Small intestine (tissue), 7 donors: ENCODE results near the gene SMARCC2. TPM values are rescaled to one million over a fixed set of nuclear protein-coding genes. Genes with fewer than 3 reads are reported as not detected.
A peak's percentile ranks its signal among the peaks of the same experiment; 100 is the strongest.

ENCODE experiments used
- DNase-seq, 2 donors: peaks; one replicate each; pipeline versions ENCODE4 v3.0.0 to v3.0.0-alpha.2; 2013
- FAIRE-seq: peaks from 2 replicates; lab custom pipeline; 2012; peaks lifted over from hg19 to GRCh38; lab: Jason Lieb, UNC
- H3K27ac ChIP-seq, 3 donors: one replicate each; pipeline ENCODE4 v1.5.1; 2013; ENCODE audit warnings: low read length in 2 of 3, mild to moderate bottlenecking in 2 of 3, control low read depth in 1 of 3, inconsistent platforms in 1 of 3, low read depth in 1 of 3, moderate library complexity in 1 of 3
- H3K27me3 ChIP-seq, 3 donors: one replicate each; pipeline ENCODE4 v1.6.1; 2013; ENCODE audit warnings: low read length in 3 of 3, inconsistent platforms in 1 of 3; ENCODE audit not compliant: control insufficient read depth in 3 of 3, insufficient read depth in 3 of 3
- H3K36me3 ChIP-seq, 3 donors: one replicate each; pipeline ENCODE4 v1.6.1; 2013; ENCODE audit warnings: low read length in 3 of 3, inconsistent platforms in 1 of 3, low read depth in 1 of 3, mild to moderate bottlenecking in 1 of 3, moderate library complexity in 1 of 3; ENCODE audit not compliant: control insufficient read depth in 3 of 3, insufficient read depth in 2 of 3
- H3K4me1 ChIP-seq, 3 donors: one replicate each; pipeline ENCODE4 v1.6.1; 2013; ENCODE audit warnings: low read length in 2 of 3, inconsistent platforms in 1 of 3, low read depth in 1 of 3, mild to moderate bottlenecking in 1 of 3, moderate library complexity in 1 of 3; ENCODE audit not compliant: control insufficient read depth in 3 of 3, insufficient read depth in 2 of 3
- H3K4me3 ChIP-seq, 3 donors: one replicate each; pipeline ENCODE4 v1.5.1; 2013; ENCODE audit warnings: low read length in 3 of 3, control low read depth in 1 of 3, inconsistent platforms in 1 of 3, low read depth in 1 of 3, mild to moderate bottlenecking in 1 of 3, moderate library complexity in 1 of 3
- H3K9me3 ChIP-seq, 2 donors: one replicate each; pipeline ENCODE4 v1.6.1; 2013; ENCODE audit warnings: low read depth in 1 of 2, low read length in 1 of 2; ENCODE audit not compliant: control insufficient read depth in 2 of 2, insufficient read depth in 1 of 2
- WGBS, 3 donors: extraction: QIAGEN DNeasy Blood & Tissue Kit; methylation state at CpG; one replicate each; pipeline ENCODE4 v1.1.7; 2013; 5-methylcytosine and 5-hydroxymethylcytosine counted together
- polyA plus RNA-seq, 4 donors: library from polyadenylated mRNA; stranded (reverse) in 3 of 4; unstranded in 1 of 4; fragments of 200-250 nt in 3 of 4; fragments of 120-200 nt in 1 of 4; gene quantifications; one replicate each; pipeline versions ENCODE4 v1.2.1 to v1.2.3, GENCODE V29; 2013
- donor health status: healthy with polysubstance abuse.
- donor health status: control.
- donor health status: control.
- donor health status: Bipolar disorder and iron deficiency.
- donor health status: healthy.

The SMARCC2 gene
- polyA plus RNA-seq, 4 donors, result 18.6 to 67.5 (median 25.7) TPM

DNA sequence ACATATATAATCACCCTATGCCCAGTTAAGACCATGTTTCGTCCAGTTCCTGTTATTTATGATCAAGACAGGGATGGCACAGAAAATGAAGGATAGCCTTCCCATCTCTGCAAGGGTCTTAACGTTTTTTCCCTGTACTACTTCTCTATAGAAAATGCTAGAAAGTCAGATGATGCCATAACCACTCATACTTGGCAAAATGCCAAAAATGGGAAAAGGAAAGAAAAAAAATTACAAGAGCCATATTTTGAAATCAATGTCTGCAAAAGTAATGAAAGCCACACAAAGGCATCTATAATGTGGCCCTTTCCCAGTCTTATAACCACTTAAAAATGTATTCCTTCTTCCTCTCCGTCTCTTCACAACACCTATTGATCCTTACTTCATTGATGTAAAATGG is 38.7 kb downstream of the SMARCC2 start:
- peaks cover 2 to 36% (median 7%) of the 10 kb centered on the region in 3 donors for H3K4me1 ChIP-seq
- no peak overlapping the region for H3K4me3 ChIP-seq
- H3K36me3 ChIP-seq, result peaks cover 0 to 18% (median 4%) of the 10 kb centered on the region in 3 donors
- WGBS, 3 donors, result 62 to 69% (median 66%) methylated on average over 3 of the region's 3 CpGs
- no peaks in the 10 kb centered on the region for H3K27me3 ChIP-seq
- DNase-seq (no peak), FAIRE-seq (no peak)
- H3K9me3 ChIP-seq, result no peaks in the 10 kb centered on the region
- H3K27ac ChIP-seq, result no peak overlapping the region

GRCh38 chr12:56146492-56147460 is 42.5 kb downstream of the SMARCC2 start:
- Histone ChIP-seq H3K27me3 (no peaks in the 10 kb centered on the region), H3K4me1 (peaks cover 0 to 23% (median 0%) of the 10 kb centered on the region in 3 donors), H3K4me3 (no peak overlapping the region), H3K27ac (peak overlapping the region in 2 of 3 donors; percentile 21 to 29), H3K9me3 (no peaks in the 10 kb centered on the region), H3K36me3 (peaks cover 3 to 36% (median 10%) of the 10 kb centered on the region in 3 donors)
- 61 to 70% (median 66%) methylated on average over 13 of the region's 13 CpGs for WGBS, 3 donors
- DNase-seq (peak; percentile 61 to 79), FAIRE-seq (no peak)

GRCh38 chr12:56145217-56145616 is 44.1 kb downstream of the SMARCC2 start:
- Histone ChIP-seq H3K36me3 (peaks cover 3 to 42% (median 16%) of the 10 kb centered on the region in 3 donors), H3K27me3 (no peaks in the 10 kb centered on the region), H3K4me1 (peaks cover 0 to 15% (median 0%) of the 10 kb centered on the region in 3 donors), H3K4me3 (no peak overlapping the region), H3K27ac (no peak overlapping the region), H3K9me3 (no peaks in the 10 kb centered on the region)
- 88 to 94% (median 94%) methylated on average over 3 of the region's 3 CpGs for WGBS, 3 donors
- FAIRE-seq, result no peak
- DNase-seq, result no peak

DNA sequence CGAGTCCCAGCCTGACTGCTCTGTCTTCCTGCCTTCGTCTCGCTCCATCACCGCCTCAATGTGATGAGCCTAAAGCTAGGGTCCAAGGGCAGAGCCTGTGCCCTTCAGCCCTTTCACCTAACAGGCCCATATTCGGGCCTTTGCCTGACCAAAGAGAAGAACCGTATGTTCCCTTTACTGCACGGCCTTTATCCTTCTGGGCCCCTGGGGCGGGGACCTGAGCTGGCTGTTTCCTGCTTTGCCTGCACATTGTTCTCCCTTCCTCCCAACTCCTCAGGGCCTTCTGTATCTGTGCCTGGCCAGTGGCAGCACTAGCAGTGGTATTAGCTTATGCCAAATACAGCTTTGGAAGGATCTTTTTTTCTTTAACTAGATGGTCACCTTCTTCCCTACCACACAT is 45.4 kb downstream of the SMARCC2 start:
- Histone ChIP-seq H3K4me1 (peaks cover 0 to 15% (median 0%) of the 10 kb centered on the region in 3 donors), H3K9me3 (no peaks in the 10 kb centered on the region), H3K36me3 (peaks cover 5 to 46% (median 18%) of the 10 kb centered on the region in 3 donors), H3K27ac (peak overlapping the region in 2 of 3 donors; percentile 19 to 41), H3K4me3 (no peak overlapping the region), H3K27me3 (no peaks in the 10 kb centered on the region)
- no peak for FAIRE-seq
- peak in 1 of 2 donors; percentile 45 for DNase-seq
- WGBS, 3 donors, result 68 to 79% (median 71%) methylated on average over 8 of the region's 8 CpGs

DNA sequence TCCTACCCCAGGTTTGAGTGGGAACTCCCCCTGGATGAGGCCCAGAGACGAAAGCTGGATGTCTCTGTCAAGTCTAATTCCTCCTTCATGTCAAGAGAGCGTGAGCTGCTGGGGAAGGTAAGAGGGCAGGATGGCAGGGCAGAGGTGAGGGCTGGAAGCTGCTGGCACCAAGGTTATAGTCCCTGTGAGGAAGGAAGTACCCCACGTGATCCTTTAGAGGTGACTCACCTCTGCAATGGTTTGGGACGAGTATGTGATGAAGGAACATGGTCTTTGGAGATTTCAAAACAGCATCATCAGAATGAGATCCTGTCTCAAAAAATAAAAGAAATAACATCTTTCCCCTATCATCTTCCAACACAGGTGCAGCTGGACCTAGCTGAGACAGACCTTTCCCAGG is 46.1 kb downstream of the SMARCC2 start:
- Histone ChIP-seq H3K27me3 (no peaks in the 10 kb centered on the region), H3K36me3 (peaks cover 5 to 52% (median 18%) of the 10 kb centered on the region in 3 donors), H3K27ac (peak overlapping the region in 1 of 3 donors; percentile 34), H3K9me3 (no peaks in the 10 kb centered on the region), H3K4me1 (peaks cover 0 to 15% (median 0%) of the 10 kb centered on the region in 3 donors), H3K4me3 (no peak overlapping the region)
- no peak for DNase-seq
- FAIRE-seq, result no peak
- WGBS, 3 donors, result 61 to 65% (median 64%) methylated on average over 4 of the region's 4 CpGs

- Histone ChIP-seq H3K36me3 (peaks cover 9 to 63% (median 23%) of the 10 kb centered on the region in 3 donors), H3K9me3 (no peaks in the 10 kb centered on the region), H3K4me3 (no peak overlapping the region), H3K27ac (no peak overlapping the region), H3K27me3 (no peaks in the 10 kb centered on the region), H3K4me1 (peaks cover 0 to 13% (median 0%) of the 10 kb centered on the region in 3 donors)
- DNase-seq, result no peak
- FAIRE-seq, result no peak
- 88 to 91% (median 90%) methylated on average over 19 of the region's 19 CpGs for WGBS, 3 donors
Observed at GRCh38 chr12:56141946-56142784, 47.1 kb downstream of the SMARCC2 start.

GRCh38 chr12:56137853-56138571 is 51.3 kb downstream of the SMARCC2 start:
- Histone ChIP-seq H3K9me3 (no peaks in the 10 kb centered on the region), H3K27ac (no peak overlapping the region), H3K4me3 (no peak overlapping the region), H3K36me3 (peaks cover 10 to 78% (median 20%) of the 10 kb centered on the region in 3 donors), H3K27me3 (no peaks in the 10 kb centered on the region), H3K4me1 (no peaks in the 10 kb centered on the region)
- WGBS, 3 donors, result 92 to 95% (median 95%) methylated on average over 14 of the region's 14 CpGs
- FAIRE-seq (no peak), DNase-seq (no peak)
